ENCODE measurements around the gene RBM45. TPM values are rescaled to one million over a fixed set of nuclear protein-coding genes. Genes with fewer than 3 reads are reported as not detected.
A peak's percentile ranks its signal among the peaks of the same experiment; 100 is the strongest.

RBM45 gene
- total RNA-seq, 4 donors from 2014 or later, result 18.0 to 25.3 (median 22.5) TPM

GRCh38 chr2:178069551-178069950 is 42.7 kb upstream of the RBM45 start:
- no peaks in the 10 kb centered on the region for H3K27me3 ChIP-seq
- no peak overlapping the region for H3K27ac ChIP-seq
- DNase-seq, result no peak
- no peaks in the 10 kb centered on the region for H3K9me3 ChIP-seq
- 75 to 76% methylated on average over 1 of the region's 1 CpG for WGBS, 2 donors
- intact Hi-C loops (cut with DNase I), result no loop called here
- TF ChIP-seq, protein P1, sequence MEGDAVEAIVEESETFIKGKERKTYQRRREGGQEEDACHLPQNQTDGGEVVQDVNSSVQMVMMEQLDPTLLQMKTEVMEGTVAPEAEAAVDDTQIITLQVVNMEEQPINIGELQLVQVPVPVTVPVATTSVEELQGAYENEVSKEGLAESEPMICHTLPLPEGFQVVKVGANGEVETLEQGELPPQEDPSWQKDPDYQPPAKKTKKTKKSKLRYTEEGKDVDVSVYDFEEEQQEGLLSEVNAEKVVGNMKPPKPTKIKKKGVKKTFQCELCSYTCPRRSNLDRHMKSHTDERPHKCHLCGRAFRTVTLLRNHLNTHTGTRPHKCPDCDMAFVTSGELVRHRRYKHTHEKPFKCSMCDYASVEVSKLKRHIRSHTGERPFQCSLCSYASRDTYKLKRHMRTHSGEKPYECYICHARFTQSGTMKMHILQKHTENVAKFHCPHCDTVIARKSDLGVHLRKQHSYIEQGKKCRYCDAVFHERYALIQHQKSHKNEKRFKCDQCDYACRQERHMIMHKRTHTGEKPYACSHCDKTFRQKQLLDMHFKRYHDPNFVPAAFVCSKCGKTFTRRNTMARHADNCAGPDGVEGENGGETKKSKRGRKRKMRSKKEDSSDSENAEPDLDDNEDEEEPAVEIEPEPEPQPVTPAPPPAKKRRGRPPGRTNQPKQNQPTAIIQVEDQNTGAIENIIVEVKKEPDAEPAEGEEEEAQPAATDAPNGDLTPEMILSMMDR (IDR thresholded peaks at IDR 0.05), result peak in 1 of 6 experiments; percentile 13
- TF ChIP-seq POLR2A (IDR thresholded peaks at IDR 0.05), result no peak
- H3K4me1 ChIP-seq, result peaks cover 17 to 37% of the 10 kb centered on the region in 2 donors
- no peaks in the 10 kb centered on the region for H3K36me3 ChIP-seq
- no peak overlapping the region for H3K4me3 ChIP-seq (replicated peaks in 1 of 3)

DNA sequence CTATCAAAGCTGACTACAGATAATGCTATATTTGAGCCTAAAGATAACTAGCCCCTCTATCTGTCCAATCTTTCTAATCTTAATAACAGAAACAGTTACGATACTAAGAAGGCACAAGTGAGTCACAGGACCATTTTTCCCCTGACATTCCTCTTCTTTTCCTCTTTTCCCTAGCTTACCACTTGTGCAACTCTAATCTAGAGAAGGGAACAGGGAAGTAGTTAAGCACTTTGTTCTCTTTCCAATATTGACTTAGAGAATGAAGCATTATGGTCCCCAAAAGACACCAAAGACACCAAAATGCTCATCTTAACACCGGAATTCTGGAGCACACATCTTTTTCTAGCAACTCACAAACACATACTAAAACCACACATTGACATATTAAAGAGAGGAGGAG is 41.4 kb upstream of the RBM45 start:
- peaks cover 10 to 35% of the 10 kb centered on the region in 2 donors for H3K4me1 ChIP-seq
- no peaks in the 10 kb centered on the region for H3K9me3 ChIP-seq
- H3K27ac ChIP-seq, result no peak overlapping the region
- no peaks in the 10 kb centered on the region for H3K36me3 ChIP-seq
- TF ChIP-seq POLR2A (IDR thresholded peaks at IDR 0.05), result no peak
- TF ChIP-seq, protein P1 (IDR thresholded peaks at IDR 0.05), result no peak
- no peak overlapping the region for H3K4me3 ChIP-seq (replicated peaks in 1 of 3)
- WGBS, 2 donors, result 65 to 83% methylated on average over 2 of the region's 2 CpGs
- H3K27me3 ChIP-seq, result no peaks in the 10 kb centered on the region
- intact Hi-C loops (cut with DNase I), result no loop called here
- no peak for DNase-seq

- no peaks in the 10 kb centered on the region for H3K27me3 ChIP-seq
- H3K9me3 ChIP-seq, result no peaks in the 10 kb centered on the region
- peaks cover 10 to 24% of the 10 kb centered on the region in 2 donors for H3K4me1 ChIP-seq
- H3K27ac ChIP-seq, result peak overlapping the region in 1 of 3 donors; percentile 53
- intact Hi-C loops (cut with DNase I), result no loop called here
- no peaks in the 10 kb centered on the region for H3K36me3 ChIP-seq
- no peak for TF ChIP-seq POLR2A (IDR thresholded peaks at IDR 0.05)
- TF ChIP-seq, protein P1 (IDR thresholded peaks at IDR 0.05), result no peak
- no peak overlapping the region for H3K4me3 ChIP-seq (replicated peaks in 1 of 3)
- WGBS, 2 donors, result 91 to 94% methylated on average over 8 to 10 of the region's 11 CpGs
- DNase-seq, result peak in 1 of 2 donors; percentile 8
These were observed 40.2 kb upstream of the RBM45 start for GRCh38 chr2:178072000-178072382.

DNA sequence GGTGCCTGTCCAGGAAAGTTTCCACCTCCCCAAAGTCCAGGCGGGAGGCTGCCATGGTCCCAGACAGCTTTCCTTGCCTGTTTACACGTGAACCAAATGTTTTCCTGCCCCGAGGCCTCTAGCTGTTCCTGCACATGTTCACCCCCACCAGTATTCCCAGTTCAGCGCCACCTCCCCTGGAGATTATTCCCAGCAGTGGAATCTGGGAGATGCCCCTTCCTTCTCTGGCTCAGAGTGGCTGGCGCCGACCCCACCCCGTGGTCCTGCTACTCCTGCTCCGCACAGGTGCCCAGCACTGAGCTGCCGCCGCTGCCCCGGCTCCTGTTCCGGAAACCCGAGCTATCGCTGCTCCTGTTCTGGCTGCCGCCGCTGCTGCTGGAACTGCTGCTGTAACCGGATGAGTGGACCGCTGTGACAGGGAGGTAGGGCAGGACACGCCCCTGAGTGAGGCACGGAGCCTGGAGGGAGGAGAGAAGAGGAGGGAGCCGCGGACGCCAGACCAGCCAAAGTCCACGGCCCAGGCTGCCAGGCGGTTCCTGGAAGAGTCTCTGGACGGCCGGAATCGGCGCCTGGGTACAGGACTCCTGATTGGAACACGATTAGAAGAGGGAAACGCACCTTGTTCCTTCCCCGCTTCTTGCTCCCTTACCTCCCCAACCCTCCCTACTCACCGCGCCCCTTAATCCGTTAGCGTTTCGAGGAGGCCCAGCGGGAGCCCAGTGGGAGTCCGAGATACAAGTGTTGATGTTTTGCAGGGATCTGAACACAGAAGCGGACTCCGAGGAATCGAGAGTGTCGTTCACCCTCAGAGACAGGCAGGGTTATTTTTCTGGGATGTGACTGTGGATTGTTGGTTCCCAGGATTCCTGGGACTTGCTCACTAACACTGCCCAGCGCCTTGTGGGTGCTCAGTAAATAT is 39.6 kb upstream of the RBM45 start, which contains the start of gene PDE11A:
Gene PDE11A (minus strand): TSS at position 395 of the 919 bp plus-strand sequence. CDS start 340 bp downstream, at position 55.
- TF ChIP-seq POLR2A (IDR thresholded peaks at IDR 0.05), result peak; percentile 58 to 95
- TF ChIP-seq, protein P1 (IDR thresholded peaks at IDR 0.05), result no peak
- Histone ChIP-seq H3K9me3 (no peaks in the 10 kb centered on the region), H3K4me1 (peaks cover 15 to 24% of the 10 kb centered on the region in 2 donors), H3K4me3 (replicated peaks in 1 of 3) (peak within 1 kb of the TSS; percentile 29 to 36 (median 30)), H3K27ac (peak within 1 kb of the TSS; percentile 39 to 53 (median 52)), H3K27me3 (no peaks in the 10 kb centered on the region), H3K36me3 (no peaks in the 10 kb centered on the region)
- 5 to 6% methylated on average over 33 to 42 of the region's 44 CpGs for WGBS, 2 donors
- intact Hi-C loops (cut with DNase I), result no loop called here
- DNase-seq, result peak; percentile 94 to 96

Data from thyroid gland (tissue), 4 donors.